ENCODE data around the gene CAMKK2. TPM values are rescaled to one million over a fixed set of nuclear protein-coding genes. Genes with fewer than 3 reads are reported as not detected.

The CAMKK2 gene
- total RNA-seq (10 to 100 TPM in 2 of 4 donors, 1 to 10 TPM in 2; 6.8 to 12.3 (median 10.4) TPM), polyA plus RNA-seq (1 to 10 TPM; 4.4 to 8.3 (median 5.6) TPM)
- long read RNA-seq, donor 1, partial matches to known transcripts: 1 of 5 reads
- long read RNA-seq, donor 1, other reads (novel, unspliced or antisense): 2 of 5 reads
- long read RNA-seq, donor 2, transcript CAMKK2-207 (17 exons, 2,116 nt): major isoform, 6 of 23 reads
- long read RNA-seq, donor 2, partial matches to known transcripts: 5 of 23 reads
- long read RNA-seq, donor 2, other reads (novel, unspliced or antisense): 11 of 23 reads

- ATAC-seq: peak; percentile 94 to 96 (median 96)
- Histone ChIP-seq H3K27ac (peak within 1 kb of the TSS; percentile 82), H3K27me3 (ENCODE audit: insufficient read depth in 3 of 3, low read length in 2 of 3) (no peaks in the 10 kb centered on the region), H3K4me3 (peak within 1 kb of the TSS; percentile 99), H3K9me3 (no peaks in the 10 kb centered on the region), H3K4me1 (peaks cover 22% of the 10 kb centered on the region), H3K36me3 (ENCODE audit: insufficient read depth in 1 of 2, low read depth in 1 of 2) (peaks cover 0 to 11% of the 10 kb centered on the region in 2 donors)
- DNase-seq: peak; percentile 90 to 91
- intact Hi-C loops (cut with DNase I): loop anchor here in 1 of 2 donors (5.0 kb wide), 1 partner anchor 55 kb away; the partner anchor contains the start of gene ANAPC5
- 0 to 2% (median 1%) methylated on average over 31 to 104 of the region's 104 CpGs for WGBS, 3 donors
- TF ChIP-seq CTCF (IDR thresholded peaks at IDR 0.05): peak; percentile 20
Measured at GRCh38 chr12:121296618-121297434, at the start of gene CAMKK2. Gene CAMKK2, minus strand, starts transcription at chr12:121296709. Its CDS starts 22,183 bp downstream, at chr12:121274526.

GRCh38 chr12:121345151-121345815, 48.8 kb upstream of the CAMKK2 start:
- intact Hi-C loops (cut with DNase I): no loop called here
- Histone ChIP-seq H3K36me3 (ENCODE audit: insufficient read depth in 1 of 2, low read depth in 1 of 2) (peaks cover 10 to 84% of the 10 kb centered on the region in 2 donors), H3K27me3 (ENCODE audit: insufficient read depth in 3 of 3, low read length in 2 of 3) (no peaks in the 10 kb centered on the region), H3K4me1 (peaks cover 4% of the 10 kb centered on the region), H3K27ac (no peak overlapping the region), H3K9me3 (no peaks in the 10 kb centered on the region), H3K4me3 (no peak overlapping the region)
- no peak for ATAC-seq
- DNase-seq: no peak
- TF ChIP-seq CTCF (IDR thresholded peaks at IDR 0.05): no peak
- 78 to 96% (median 84%) methylated on average over 4 of the region's 4 CpGs for WGBS, 3 donors

- peaks cover 10 to 86% of the 10 kb centered on the region in 2 donors for H3K36me3 ChIP-seq (ENCODE audit: insufficient read depth in 1 of 2, low read depth in 1 of 2)
- no peak for TF ChIP-seq CTCF (IDR thresholded peaks at IDR 0.05)
- intact Hi-C loops (cut with DNase I): no loop called here
- 75 to 90% (median 77%) methylated on average over 3 of the region's 3 CpGs for WGBS, 3 donors
- H3K27me3 ChIP-seq (ENCODE audit: insufficient read depth in 3 of 3, low read length in 2 of 3): no peaks in the 10 kb centered on the region
- DNase-seq (no peak), ATAC-seq (no peak)
- no peak overlapping the region for H3K4me3 ChIP-seq
- no peak overlapping the region for H3K27ac ChIP-seq
- H3K4me1 ChIP-seq: no peaks in the 10 kb centered on the region
- H3K9me3 ChIP-seq: no peaks in the 10 kb centered on the region
Measured at GRCh38 chr12:121344506-121344905, 48.0 kb upstream of the CAMKK2 start.

GRCh38 chr12:121337416-121337815, 40.9 kb upstream of the CAMKK2 start:
- no peak for TF ChIP-seq CTCF (IDR thresholded peaks at IDR 0.05)
- H3K9me3 ChIP-seq: no peaks in the 10 kb centered on the region
- no peaks in the 10 kb centered on the region for H3K27me3 ChIP-seq (ENCODE audit: insufficient read depth in 3 of 3, low read length in 2 of 3)
- no peak for ATAC-seq
- intact Hi-C loops (cut with DNase I): no loop called here
- 97 to 100% (median 98%) methylated on average over 4 of the region's 4 CpGs for WGBS, 3 donors
- no peak overlapping the region for H3K4me3 ChIP-seq
- peaks cover 3 to 94% of the 10 kb centered on the region in 2 donors for H3K36me3 ChIP-seq (ENCODE audit: insufficient read depth in 1 of 2, low read depth in 1 of 2)
- no peak overlapping the region for H3K27ac ChIP-seq
- no peak for DNase-seq
- H3K4me1 ChIP-seq: no peaks in the 10 kb centered on the region

Measured in psoas muscle (tissue), 8 donors.